Adrenal gland (tissue), 5 donors: ENCODE measurements around the gene RTEL1.

Experiments used
- CTCF ChIP-seq, 6 experiments: fragments of 450-650 bp in 4 of 6; fragments of 200-600 bp in 2 of 6; sonication (generic) in 1 of 6; IDR thresholded peaks; 1 replicate in 5 of 6; 2 replicates in 1 of 6; pipeline versions ENCODE4 v1.5.1 to v1.8.0; 2016 to 2021; ENCODE audit warnings: antibody characterized with exemption in 6 of 6, mild to moderate bottlenecking in 2 of 6, moderate library complexity in 1 of 6
- POLR2A ChIP-seq, 2 donors: fragments of 450-650 bp; IDR thresholded peaks; one replicate each; pipeline ENCODE4 v1.6.1; 2017; ENCODE audit warnings: antibody characterized with exemption in 2 of 2, mild to moderate bottlenecking in 2 of 2, moderate library complexity in 1 of 2
- donor health status: DM: no; HTN: no; CAD: no.

GRCh38 chr20:63660622-63661021, 2.5 kb downstream of the RTEL1 start:
- TF ChIP-seq CTCF (IDR thresholded peaks at IDR 0.05) (no peak), POLR2A (IDR thresholded peaks at IDR 0.05) (no peak)
